ENCODE results near the gene LRIT2. TPM values are rescaled to one million over a fixed set of nuclear protein-coding genes. Genes with fewer than 3 reads are reported as not detected.

LRIT2 gene
- polyA plus RNA-seq, 3 donors = not detected

- H3K9me3 Mint-ChIP-seq = no peaks in the 10 kb centered on the region
- WGBS (ENCODE audit: insufficient coverage) = 99% methylated on average over 5 of the region's 7 CpGs
These were observed 32.8 kb upstream of the LRIT2 start for GRCh38 chr10:84258034-84258695.

GRCh38 chr10:84257343-84258020 lies 32.1 kb upstream of the LRIT2 start:
- intact Hi-C loops (cut with micrococcal nuclease) = no loop called here

More at GRCh38 chr10:84258034-84258695, 32.8 kb upstream of the LRIT2 start:
- no peak overlapping the region for H3K4me2 ChIP-seq (replicated peaks; ENCODE audit: extremely low read depth, low read length, poor library complexity, severe bottlenecking)
- H3K27me3 Mint-ChIP-seq (ENCODE audit: low read depth in 3 of 3) = peaks cover 0 to 13% (median 6%) of the 10 kb centered on the region in 3 donors
- H3K9me3 ChIP-seq (replicated peaks in 1 of 2; ENCODE audit: control insufficient read depth in 1 of 2, insufficient read depth in 1 of 2, low read length in 2 of 2) = no peaks in the 10 kb centered on the region
- no peaks in the 10 kb centered on the region for H3K36me3 Mint-ChIP-seq
- no peak overlapping the region for H3K27ac ChIP-seq (ENCODE audit: low read depth in 1 of 2, low read length in 2 of 2)
- no peak overlapping the region for H2AFZ ChIP-seq (ENCODE audit: insufficient read depth, low read depth, low read length, poor library complexity, severe bottlenecking)
- H3K27ac Mint-ChIP-seq = no peak overlapping the region
- no peak overlapping the region for H3K4me3 Mint-ChIP-seq
- no peak overlapping the region for H3K9ac ChIP-seq (ENCODE audit: insufficient read depth, low read length, poor library complexity, severe bottlenecking)
- no peak overlapping the region for H3K4me3 ChIP-seq (replicated peaks in 1 of 3; ENCODE audit: low read depth in 2 of 3, low read length in 3 of 3)
- peaks cover 6% of the 10 kb centered on the region for H3K4me1 Mint-ChIP-seq
- no peaks in the 10 kb centered on the region for H3K36me3 ChIP-seq (replicated peaks in 1 of 2; ENCODE audit: control insufficient read depth in 1 of 2, insufficient read depth in 2 of 2, low read length in 2 of 2)
- no peaks in the 10 kb centered on the region for H3K27me3 ChIP-seq (ENCODE audit: control insufficient read depth in 2 of 2, insufficient read depth in 2 of 2, low read length in 2 of 2)
- intact Hi-C loops (cut with micrococcal nuclease) = no loop called here
- no peak for TF ChIP-seq CTCF (IDR thresholded peaks at IDR 0.05)
- no peaks in the 10 kb centered on the region for H3K4me1 ChIP-seq (ENCODE audit: control insufficient read depth in 1 of 2, insufficient read depth in 2 of 2, low read length in 2 of 2)
- DNase-seq = no peak
- no peaks in the 10 kb centered on the region for H3K79me2 ChIP-seq (ENCODE audit: insufficient read depth, low read length)
- no peaks in the 10 kb centered on the region for H4K20me1 ChIP-seq (ENCODE audit: insufficient read depth, low read length)

More at GRCh38 chr10:84257343-84258020, 32.1 kb upstream of the LRIT2 start:
- H3K79me2 ChIP-seq (ENCODE audit: insufficient read depth, low read length) = no peaks in the 10 kb centered on the region
- H3K27me3 ChIP-seq (ENCODE audit: control insufficient read depth in 2 of 2, insufficient read depth in 2 of 2, low read length in 2 of 2) = no peaks in the 10 kb centered on the region
- Mint-ChIP-seq H3K36me3 (no peaks in the 10 kb centered on the region), H3K27ac (peak overlapping the region in 1 of 7 donors; percentile 76), H3K27me3 (ENCODE audit: low read depth in 3 of 3) (peaks cover 0 to 13% (median 4%) of the 10 kb centered on the region in 3 donors), H3K9me3 (peaks cover 0 to 1% (median 0%) of the 10 kb centered on the region in 7 donors), H3K4me3 (peak overlapping the region in 1 of 2 donors; percentile 8), H3K4me1 (peaks cover 6% of the 10 kb centered on the region)
- H3K36me3 ChIP-seq (replicated peaks in 1 of 2; ENCODE audit: control insufficient read depth in 1 of 2, insufficient read depth in 2 of 2, low read length in 2 of 2) = no peaks in the 10 kb centered on the region
- H3K4me3 ChIP-seq (replicated peaks in 1 of 3; ENCODE audit: low read depth in 2 of 3, low read length in 3 of 3) = no peak overlapping the region
- H2AFZ ChIP-seq (ENCODE audit: insufficient read depth, low read depth, low read length, poor library complexity, severe bottlenecking) = no peak overlapping the region
- no peaks in the 10 kb centered on the region for H3K9me3 ChIP-seq (replicated peaks in 1 of 2; ENCODE audit: control insufficient read depth in 1 of 2, insufficient read depth in 1 of 2, low read length in 2 of 2)
- no peak overlapping the region for H3K27ac ChIP-seq (ENCODE audit: low read depth in 1 of 2, low read length in 2 of 2)
- H3K4me2 ChIP-seq (replicated peaks; ENCODE audit: extremely low read depth, low read length, poor library complexity, severe bottlenecking) = no peak overlapping the region
- H4K20me1 ChIP-seq (ENCODE audit: insufficient read depth, low read length) = no peaks in the 10 kb centered on the region
- H3K4me1 ChIP-seq (ENCODE audit: control insufficient read depth in 1 of 2, insufficient read depth in 2 of 2, low read length in 2 of 2) = no peaks in the 10 kb centered on the region
- no peak for TF ChIP-seq CTCF (IDR thresholded peaks at IDR 0.05)
- no peak overlapping the region for H3K9ac ChIP-seq (ENCODE audit: insufficient read depth, low read length, poor library complexity, severe bottlenecking)
- DNase-seq = no peak
- 84% methylated on average over 14 of the region's 15 CpGs for WGBS (ENCODE audit: insufficient coverage)

All from CD14-positive monocyte (primary cell).